Measurements from ENCODE around the gene CRYBB1.

DNA sequence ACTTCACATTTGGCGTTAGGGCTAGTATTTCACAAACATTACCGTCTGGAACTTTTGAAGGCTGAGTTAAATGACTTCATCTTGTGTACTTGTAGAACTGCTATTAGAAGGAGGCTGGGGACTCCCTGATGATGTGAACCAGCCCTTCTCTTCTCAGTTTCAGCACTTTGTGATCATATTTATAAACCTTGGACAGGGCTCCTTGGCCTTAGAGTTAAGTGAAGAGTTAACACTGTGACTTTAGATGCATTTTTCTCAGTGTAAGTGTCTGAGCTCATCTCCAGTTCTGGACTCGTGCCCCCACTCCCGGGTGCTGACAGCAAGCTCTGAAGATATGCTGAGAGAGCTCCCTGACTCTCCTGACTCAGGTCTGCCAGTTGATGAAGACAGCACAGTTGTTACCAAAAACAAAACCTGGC, 48.0 kb upstream of the CRYBB1 start:
- TF ChIP-seq, protein P1, sequence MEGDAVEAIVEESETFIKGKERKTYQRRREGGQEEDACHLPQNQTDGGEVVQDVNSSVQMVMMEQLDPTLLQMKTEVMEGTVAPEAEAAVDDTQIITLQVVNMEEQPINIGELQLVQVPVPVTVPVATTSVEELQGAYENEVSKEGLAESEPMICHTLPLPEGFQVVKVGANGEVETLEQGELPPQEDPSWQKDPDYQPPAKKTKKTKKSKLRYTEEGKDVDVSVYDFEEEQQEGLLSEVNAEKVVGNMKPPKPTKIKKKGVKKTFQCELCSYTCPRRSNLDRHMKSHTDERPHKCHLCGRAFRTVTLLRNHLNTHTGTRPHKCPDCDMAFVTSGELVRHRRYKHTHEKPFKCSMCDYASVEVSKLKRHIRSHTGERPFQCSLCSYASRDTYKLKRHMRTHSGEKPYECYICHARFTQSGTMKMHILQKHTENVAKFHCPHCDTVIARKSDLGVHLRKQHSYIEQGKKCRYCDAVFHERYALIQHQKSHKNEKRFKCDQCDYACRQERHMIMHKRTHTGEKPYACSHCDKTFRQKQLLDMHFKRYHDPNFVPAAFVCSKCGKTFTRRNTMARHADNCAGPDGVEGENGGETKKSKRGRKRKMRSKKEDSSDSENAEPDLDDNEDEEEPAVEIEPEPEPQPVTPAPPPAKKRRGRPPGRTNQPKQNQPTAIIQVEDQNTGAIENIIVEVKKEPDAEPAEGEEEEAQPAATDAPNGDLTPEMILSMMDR (IDR thresholded peaks at IDR 0.05), result peak; percentile 35
- TF ChIP-seq, protein P2, sequence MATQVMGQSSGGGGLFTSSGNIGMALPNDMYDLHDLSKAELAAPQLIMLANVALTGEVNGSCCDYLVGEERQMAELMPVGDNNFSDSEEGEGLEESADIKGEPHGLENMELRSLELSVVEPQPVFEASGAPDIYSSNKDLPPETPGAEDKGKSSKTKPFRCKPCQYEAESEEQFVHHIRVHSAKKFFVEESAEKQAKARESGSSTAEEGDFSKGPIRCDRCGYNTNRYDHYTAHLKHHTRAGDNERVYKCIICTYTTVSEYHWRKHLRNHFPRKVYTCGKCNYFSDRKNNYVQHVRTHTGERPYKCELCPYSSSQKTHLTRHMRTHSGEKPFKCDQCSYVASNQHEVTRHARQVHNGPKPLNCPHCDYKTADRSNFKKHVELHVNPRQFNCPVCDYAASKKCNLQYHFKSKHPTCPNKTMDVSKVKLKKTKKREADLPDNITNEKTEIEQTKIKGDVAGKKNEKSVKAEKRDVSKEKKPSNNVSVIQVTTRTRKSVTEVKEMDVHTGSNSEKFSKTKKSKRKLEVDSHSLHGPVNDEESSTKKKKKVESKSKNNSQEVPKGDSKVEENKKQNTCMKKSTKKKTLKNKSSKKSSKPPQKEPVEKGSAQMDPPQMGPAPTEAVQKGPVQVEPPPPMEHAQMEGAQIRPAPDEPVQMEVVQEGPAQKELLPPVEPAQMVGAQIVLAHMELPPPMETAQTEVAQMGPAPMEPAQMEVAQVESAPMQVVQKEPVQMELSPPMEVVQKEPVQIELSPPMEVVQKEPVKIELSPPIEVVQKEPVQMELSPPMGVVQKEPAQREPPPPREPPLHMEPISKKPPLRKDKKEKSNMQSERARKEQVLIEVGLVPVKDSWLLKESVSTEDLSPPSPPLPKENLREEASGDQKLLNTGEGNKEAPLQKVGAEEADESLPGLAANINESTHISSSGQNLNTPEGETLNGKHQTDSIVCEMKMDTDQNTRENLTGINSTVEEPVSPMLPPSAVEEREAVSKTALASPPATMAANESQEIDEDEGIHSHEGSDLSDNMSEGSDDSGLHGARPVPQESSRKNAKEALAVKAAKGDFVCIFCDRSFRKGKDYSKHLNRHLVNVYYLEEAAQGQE (IDR thresholded peaks at IDR 0.05; ENCODE audit: insufficient read depth in 1 of 2, low read depth in 2 of 2, low read length in 1 of 2), result no peak

Data from Panc1 (cell line).